A204.1 (cell line): ENCODE results near the gene PDIA5.
"Not testable (repeated sequence)": the region's sequence is repeated elsewhere in the genome, so short reads cannot be mapped to it uniquely, and the experiment has no call there.

ENCODE experiments used
- FAIRE-seq: peaks from 2 replicates; lab custom pipeline; 2012; peaks lifted over from hg19 to GRCh38; lab: Jason Lieb, UNC

PDIA5 gene

DNA sequence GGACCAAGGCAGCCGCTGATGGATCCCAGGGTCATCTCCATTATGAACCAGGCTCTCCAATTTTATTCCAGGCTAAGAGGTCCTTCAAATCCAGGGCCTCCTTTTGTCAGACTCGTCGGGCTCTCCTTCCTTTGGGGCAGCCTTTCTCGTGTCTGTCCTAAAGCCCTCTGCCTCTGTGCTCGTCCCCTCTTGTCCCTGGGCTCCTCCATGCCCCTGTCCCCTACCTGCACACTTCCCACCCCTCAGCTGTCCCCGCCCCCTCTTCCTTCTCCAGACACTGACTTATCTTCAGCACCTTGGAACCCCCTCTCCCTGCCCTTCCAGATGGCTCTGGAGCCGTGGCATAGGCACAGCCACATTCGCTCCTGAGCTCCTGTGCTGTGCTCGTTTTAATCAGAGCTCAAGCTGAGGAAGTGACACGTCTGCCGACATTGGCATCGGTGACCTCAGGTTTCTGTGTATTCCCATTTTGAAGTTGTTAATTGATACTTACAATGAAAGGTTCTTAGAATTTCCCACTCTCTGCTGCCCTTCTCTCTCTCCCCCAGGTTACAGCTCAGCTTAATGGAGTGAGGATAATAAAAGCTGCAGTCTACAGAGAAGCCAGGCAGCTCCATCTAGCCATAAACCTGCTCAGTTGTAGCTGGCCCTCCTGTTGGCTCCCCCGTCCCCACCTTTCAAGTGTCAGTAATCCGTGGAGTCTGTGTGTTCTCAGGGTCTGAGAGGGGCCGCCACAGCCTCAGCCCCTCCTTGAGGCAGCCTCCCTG is 83.8 kb downstream of the PDIA5 start:
- FAIRE-seq: no peak

DNA sequence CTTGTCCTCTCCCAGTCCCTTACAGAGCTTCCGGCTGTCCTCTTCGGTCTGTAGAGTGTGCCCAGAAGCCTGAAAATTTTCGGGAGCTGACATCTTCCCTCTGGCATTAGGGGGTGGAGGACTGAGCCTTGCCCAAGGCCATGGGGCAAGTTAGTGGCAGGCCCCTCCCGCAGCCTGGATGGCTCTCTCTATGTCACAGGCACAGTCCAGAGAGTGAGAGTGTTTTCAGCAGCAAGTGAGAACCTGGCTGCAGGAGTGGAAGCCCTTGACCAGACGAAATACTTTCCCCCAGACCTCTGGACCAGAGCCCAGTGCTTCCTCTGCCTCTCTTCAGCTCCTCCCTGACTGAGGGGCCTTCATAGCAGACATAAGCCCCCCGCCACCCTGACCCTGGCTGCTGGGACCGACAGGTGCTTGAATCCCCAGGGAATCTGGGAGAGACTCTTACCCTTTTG is 84.5 kb downstream of the PDIA5 start:
- no peak for FAIRE-seq

DNA sequence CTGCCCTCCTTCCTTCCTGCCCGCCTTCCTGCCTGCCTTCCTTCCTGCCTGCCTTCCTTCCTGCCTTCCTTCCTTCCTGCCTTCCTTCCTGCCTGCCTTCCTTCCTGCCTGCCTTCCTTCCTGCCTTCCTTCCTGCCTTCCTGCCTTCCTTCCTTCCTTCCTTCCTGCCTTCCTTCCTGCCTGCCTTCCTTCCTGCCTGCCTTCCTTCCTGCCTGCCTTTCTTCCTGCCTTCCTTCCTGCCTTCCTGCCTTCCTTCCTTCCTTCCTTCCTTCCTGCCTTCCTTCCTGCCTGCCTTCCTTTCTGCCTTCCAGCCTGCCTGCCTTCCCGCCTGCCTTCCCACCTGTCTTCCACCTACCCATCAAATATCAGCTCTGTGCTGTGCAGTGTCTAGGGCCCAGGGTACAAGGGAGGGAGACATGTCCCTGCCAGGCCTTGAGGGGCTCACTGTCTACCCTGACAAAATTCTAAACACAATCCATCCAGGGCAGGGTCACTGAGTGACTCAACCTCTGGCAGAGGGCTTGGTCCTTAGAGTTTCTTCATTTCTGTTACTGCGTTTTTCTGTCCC is 85.1 kb downstream of the PDIA5 start:
- not testable (repeated sequence) for FAIRE-seq

DNA sequence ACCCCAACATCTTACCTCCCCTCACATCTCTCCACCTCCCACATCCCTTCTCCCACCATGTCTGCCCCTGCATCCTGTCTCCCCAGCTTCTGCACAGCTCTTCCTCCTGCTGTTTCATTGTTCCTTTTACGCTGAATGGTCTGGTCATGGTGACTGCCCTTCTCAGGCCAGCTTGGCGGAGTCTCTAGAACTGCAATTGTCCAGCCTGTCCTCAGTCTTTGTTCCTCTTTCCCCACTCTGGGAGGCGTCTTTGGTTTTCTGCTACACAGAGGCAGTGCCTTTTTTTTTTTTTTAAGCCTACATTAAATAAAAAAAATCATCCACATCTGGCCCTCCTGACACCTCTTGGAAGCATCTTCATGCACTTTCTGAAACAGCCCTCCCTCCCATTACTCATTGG is 85.9 kb downstream of the PDIA5 start:
- no peak for FAIRE-seq

DNA sequence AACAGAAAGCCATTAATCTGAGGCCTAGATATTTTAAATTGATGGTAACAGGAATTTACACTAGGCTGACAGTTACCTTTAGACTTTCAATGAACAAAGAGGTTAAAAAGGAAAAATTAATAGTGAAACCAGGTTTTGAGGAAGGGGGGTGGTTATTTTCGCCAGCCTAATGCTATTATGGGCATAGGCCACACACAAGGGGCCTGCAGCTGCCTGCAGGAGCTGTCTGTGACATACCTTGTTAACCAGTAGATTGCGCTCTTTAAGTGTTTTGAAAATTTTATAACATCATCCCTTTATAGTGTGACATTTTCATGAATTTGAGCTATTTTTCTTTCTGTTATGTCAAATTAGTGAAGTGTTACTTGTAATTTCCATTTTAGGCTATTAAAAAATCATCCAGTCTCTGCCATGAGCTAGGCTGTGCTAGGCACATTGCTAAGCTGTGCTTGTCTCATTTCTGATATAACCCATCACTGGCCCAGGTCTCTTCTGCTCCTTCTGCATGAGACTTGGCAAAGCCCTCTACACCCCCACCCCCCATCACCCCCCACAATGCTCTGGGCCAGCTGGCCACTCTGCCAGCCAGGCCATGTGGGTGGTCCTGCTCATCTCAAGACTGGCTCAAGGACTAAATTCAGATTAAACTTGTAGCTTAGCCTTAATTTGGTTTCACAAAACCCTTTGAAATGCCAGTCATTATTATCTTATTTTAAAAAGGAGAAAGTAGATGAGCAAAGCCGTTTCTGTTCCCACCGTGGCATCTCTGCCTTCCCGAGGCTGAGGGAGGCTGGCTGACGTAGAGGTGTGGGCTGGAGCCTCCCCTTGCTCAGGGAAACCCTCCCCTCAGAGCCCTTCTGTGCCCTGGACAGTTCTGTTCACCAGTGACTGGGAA is 86.5 kb downstream of the PDIA5 start:
- FAIRE-seq: no peak

DNA sequence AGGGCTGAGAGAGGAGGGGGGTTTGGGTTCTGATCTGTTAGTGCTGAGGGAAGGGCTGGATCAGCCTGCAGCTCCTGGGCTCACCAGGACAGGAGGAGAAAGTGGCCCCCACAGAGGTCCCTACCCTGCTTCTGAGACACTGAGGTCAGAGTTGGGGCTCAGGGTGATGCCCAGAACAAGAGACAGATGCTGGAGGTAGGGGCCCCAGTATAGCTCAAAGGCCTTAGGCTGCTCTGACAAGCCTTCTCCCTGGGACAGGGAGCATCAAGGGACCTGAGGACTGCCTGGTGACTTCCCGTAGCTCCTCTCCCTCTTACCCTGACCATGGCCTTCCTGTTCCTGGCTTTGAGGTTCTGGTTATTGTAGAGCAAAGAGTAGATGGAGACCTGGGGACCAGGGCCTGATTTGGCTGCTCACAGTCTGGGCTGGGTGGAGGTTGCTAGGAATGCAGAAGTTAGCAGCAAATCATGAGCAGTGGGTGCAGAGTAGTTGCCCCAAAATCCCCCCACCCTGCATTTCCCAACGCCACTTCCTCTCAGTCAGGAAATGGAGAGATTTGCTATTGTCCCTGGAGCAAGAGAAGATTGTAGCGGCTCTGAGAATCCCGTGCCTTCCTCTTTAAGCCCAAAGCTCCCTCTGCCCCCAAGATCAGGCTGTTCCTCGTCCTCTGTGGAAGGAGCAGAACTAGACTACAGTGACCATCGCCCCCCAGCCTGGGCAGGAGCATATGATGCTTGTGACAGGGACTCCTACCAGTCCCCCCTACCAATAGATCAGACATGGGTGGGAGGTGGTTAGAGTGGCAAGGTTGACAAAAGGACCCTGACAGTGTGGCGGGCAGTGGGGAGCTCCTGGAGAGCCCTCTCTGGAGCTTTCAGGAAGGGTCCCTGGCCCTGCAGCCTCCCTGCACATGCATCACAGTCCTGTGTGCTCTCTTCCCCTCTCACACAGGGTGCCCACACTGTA is 87.5 kb downstream of the PDIA5 start:
- no peak for FAIRE-seq

DNA sequence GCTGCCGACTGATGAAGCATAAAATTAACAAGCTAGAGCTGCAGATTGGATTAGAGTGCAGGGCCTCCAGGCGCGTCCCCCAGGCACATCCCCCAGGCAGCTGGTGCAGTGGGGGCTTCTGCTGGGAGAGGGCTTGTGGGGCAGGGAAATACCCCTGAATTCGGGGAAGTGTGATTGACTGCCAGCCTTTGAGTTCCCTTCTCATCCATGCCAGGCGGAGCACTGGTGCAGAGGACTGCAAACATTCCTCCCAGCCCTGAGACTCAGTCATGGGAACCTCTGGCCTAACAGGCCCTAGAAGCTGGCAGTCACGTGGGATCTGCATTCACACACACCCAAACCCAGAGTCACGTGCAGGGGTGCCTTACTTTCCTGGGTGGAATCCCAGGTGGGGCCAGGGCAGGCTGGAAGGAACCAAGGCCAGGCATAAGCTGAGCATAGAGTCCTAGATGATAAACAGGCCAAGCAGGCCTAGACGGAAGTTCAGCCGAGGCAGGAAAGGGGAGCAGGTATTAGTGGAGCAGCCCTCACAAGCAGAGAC is 88.7 kb downstream of the PDIA5 start:
- no peak for FAIRE-seq

DNA sequence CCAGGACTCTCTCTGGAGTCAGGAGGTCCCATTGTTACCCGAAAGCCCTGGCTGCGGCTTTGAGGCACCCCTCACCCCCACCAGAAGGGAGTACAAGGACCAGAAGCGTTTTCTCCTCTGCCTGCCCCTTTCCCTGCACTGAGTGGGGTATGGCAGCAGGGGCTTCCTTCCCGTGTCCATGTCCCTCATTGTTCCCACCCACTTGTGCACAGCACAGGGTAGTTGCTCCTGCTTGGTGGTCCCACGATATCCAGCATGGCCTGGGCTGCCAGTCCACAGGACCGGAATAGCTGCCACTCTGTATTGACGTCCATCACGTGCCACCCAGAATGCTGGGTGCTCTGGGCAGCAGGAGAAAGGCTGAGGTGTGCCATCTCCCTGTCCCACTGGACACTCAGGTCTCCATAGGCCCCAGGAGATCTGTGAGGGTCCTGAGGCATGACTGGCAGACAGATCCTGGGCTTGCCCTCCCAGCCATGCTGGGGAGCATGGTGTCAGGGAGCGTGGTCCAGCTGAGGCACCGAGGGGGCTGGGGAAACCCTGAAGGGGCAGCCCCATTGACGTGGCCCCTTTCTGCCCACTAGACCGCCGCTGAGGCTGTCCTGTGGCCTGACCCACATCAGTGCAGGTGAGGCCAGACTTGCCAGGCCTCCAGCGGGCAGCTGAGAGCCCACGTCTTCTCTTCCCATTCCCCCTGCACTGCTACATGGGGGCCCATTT is 89.6 kb downstream of the PDIA5 start:
- no peak for FAIRE-seq

DNA sequence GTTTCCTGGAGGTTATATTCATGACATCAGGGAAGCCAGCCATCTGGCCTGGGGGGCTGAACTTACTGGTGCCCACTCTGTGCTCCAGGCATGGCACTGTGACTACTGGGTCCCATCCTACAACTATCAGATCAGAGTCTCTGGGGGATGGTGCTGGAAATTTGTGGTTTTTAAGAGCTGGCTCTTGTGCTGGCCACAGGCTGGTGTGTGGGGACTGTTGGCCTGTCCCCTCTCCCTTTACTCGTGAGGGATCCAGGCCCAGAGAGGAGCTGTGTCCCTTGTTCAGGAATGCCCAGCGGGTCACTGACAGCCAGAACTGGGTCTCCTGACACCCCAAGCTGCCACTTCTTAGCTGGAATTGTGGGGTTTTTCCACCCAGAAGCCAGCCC is 90.4 kb downstream of the PDIA5 start:
- FAIRE-seq: no peak

DNA sequence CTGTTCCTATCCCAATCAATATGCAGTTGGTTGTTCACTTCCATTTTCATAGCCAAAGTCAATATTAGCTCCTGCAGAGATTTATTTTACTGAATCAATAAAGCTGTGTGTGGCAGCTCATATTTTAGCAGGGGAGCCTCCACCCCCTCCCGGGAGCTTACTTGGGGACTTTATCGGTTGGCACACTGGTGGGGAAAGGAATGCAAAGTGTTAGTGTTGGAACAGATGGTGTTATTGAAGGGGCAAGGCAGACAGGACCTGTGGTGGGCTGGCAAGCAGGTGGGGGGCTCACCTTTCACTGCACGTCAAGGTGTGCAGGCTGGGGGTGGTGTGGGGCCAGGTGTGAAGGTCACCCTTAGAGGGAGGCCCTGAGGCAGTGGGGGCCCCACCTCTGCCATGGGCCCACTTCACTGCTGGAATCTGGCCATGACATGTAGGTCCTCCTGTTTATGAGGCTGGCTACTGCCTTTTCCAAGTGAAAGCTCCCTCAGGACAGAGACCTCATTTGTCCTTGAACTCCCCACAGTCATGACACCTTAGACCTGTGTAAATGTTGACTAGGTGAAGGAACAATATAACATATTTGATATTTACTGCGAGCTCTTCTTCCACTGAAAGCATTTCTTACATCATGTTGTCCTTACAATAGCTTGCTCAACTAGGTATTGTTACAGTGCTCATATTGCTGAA is 90.9 kb downstream of the PDIA5 start:
- no peak for FAIRE-seq

DNA sequence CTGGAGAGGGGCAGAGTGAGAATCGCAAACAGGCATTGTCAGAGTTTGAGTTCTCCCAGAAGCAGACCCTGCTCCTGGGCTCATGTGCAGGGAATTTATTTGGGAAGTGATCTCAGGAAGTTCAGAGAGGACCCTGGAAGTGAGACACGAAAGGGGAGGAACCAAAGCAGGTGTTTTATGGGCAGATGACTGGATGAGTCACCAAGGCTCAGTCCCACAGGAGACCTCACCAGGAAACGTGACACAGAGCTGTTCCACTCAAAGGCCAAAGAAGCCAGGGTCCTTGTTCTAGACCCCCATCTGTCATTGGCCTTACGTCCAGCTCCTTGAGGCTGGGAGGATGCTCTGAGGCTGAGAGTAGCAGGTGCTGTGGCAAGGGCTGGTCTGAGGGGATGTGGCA is 91.5 kb downstream of the PDIA5 start:
- no peak for FAIRE-seq

DNA sequence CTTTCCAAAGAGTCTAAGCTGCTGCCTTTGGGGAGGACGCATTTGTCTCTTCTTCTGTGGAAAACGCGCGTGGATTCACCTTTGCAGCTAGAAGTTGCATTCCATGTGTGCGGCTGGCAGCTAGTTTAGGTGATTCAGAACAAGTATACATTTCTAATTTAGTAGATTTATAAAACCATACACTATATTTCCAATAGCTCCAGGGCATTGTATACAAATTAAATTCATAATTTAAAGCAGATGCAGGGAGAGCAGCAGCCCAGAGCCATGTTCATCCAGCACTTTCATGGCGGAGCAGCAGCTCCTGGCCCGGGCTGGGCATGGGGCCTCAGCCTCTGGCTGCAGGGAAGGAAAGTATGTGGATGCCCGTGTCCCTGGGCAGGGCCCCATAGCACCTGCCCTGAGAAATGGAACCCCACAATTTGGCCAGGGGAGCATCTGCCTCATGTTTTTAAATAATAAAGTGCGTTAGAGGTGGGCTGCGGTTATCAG is 92.1 kb downstream of the PDIA5 start:
- no peak for FAIRE-seq

DNA sequence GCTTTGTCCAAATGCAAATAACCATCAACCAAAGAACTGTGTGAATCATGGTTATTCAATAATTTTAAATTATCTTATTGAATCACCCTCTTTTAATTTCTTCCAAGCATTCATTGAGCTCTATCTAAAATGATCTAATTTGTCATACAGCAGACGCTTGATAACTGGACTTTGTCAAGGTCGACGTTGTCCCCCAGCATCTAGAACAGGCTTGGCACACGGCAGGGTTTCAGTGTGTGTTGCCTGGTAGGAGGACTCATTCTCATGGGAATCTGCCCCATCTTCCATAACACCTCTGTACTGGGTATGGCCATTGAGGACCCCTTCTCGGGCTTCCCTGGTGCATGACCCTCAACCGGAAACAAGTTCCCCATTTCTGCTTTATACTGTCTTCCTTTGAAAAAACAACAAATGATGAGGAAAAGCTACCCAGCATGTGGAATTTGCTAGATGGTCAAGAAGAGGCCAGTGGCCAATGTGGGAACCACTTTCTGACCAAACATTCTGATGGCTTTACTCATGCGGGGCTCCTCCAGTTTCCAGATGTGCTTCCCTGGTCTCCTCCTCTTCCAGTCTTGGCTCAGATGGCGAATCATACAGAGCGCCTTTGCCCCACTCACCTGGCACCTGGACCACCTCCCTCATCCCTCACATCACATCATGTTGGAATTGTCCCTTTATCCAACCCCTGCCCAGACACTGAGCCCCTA is 93.3 kb downstream of the PDIA5 start:
- FAIRE-seq: no peak

DNA sequence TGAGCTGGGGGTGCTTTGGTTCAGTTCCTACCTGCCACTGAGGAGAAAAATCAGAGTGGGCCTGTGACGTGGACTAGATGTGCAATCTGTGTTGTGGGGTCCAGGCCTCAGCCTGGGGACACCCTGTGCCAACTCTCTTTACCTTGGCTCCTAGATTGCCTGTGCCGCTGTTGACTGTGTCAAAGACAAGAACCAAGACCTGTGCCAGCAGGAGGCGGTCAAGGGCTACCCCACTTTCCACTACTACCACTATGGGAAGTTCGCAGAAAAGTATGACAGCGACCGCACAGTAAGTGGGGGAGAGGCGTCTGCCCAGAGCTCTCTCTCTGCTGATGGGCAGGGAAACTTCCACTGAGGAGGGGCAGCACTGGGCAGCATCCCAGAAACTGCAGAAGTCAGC is 94.3 kb downstream of the PDIA5 start:
- no peak for FAIRE-seq

DNA sequence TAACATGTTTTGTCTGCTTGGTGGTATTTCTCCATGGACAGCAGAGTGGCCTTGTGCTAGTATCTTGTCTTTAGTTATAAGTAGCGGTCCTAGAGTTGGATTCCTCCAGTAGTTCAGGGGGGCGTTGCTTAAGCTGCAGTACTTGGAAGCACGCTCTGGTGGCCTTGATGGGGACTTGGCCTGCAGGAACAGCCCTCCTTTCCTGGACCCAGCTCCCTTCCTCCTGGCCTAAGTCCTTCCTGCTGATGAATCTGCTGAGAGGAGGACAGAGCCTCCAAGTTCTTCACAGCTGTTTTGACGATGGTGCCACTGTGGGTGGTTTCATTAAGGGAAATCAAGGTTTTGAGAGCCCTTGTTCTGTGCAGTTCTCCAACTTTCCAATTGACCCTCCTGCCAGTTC is 96.3 kb downstream of the PDIA5 start:
- no peak for FAIRE-seq

DNA sequence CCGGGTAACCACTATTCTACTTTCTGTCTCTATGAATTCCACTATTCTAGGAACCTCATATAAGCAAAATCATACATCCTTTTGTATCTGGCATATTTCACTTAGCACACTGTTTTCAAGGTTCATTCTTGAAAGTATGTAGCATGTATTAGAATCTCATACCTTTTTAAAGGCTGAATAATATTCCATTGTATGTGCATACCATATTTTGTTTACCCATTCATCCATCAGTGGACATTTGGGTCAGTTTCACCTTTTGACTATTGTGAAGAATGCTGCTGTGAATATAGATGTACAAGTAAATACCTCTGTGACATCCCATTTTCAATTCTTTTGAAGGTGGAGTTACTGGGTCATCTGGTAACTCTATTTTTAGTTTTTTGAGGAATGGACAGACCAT is 98.3 kb downstream of the PDIA5 start:
- no peak for FAIRE-seq

DNA sequence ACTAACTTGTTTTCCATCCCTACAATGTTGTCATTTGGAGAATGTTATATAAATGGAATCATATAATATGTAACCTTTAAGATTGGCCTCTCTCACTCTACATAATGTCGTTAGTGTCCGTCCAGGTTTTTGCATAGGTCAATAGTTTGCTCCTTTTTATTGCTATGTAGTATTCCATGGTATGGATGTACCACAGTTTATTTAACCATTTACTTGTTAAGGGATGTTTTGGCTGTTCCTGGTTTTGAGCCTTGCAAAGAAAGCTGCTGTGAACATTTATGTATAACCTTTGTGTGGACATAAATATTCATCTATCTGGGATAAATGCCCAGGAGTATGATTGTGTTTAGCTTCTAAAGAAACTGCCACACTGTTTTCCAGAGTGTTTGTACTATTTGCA is 100.9 kb downstream of the PDIA5 start:
- no peak for FAIRE-seq

DNA sequence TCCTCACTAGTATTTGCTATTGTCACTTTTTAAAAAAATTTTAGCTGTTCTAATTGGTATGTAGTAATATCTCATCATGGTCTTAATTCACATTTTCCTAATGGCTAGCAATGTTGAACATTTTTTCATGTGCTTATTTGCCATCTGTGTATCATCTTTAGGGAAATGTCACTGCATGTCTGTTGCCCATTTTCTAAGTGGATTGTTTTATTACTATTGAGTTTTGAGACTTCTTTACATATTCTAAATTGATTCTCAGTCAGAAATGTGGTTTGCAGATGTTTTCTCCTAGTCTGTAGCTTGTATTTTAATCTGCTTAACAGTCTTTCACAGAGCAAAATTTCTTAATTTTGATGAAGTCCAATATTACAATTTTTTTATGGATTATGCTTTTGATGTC is 101.3 kb downstream of the PDIA5 start:
- FAIRE-seq: no peak

DNA sequence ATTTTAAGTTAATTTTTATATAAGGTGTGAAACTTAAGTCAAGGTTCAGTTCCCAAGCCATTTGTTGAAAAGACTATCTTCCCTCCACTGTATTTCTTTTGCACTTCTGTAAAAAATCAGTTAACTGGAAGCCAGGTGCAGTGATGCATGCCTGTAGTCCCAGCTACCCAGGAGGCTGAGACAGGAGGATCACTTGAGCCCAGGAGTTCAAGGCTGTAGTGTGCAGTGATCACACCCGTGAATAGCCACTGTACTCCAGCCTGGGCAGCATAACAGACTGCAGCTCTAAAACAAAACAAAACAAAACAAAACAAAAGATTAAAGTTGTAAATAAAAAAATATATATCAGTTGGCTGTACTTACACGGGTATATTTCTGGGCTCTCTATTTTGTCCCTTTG is 101.8 kb downstream of the PDIA5 start:
- FAIRE-seq: no peak

DNA sequence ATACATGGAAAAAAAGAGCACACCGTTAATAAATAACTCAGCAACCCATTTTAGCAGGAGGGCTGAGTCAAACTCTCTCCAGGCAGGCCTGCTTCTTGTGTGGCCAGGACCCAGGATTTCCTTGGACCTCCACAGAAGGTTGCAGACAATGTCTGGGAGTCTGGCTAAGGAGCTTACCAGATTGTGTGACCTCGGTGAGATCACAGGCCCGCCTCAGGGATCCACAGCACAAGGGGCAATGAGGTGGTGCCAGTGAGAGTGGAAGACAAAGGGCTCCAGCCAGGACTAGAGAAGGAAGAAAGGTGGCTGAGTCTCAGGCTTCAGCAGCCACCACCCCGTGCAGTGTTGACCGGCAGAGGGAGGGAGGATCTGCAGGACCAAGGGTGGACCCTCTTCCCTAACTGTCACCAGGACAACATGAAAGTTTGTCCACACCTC is 102.7 kb downstream of the PDIA5 start:
- no peak for FAIRE-seq
